Transverse colon (tissue), 4 donors: ENCODE measurements around the gene PTGER3. TPM values are rescaled to one million over a fixed set of nuclear protein-coding genes. Genes with fewer than 3 reads are reported as not detected.

Source experiments
- DNase-seq: peaks from one replicate; pipeline ENCODE4 v3.0.0-alpha.2; 2019
- H3K27ac ChIP-seq, 4 donors: fragments of 200-600 bp; sonication (generic); 2 replicates each; pipeline ENCODE4 v1.5.1; 2016 to 2018; ENCODE audit warnings: inconsistent platforms in 4 of 4
- H3K27me3 ChIP-seq: fragments of 200-600 bp; sonication (generic); 2 replicates; pipeline ENCODE4 v1.5.1; 2017; ENCODE audit warnings: inconsistent platforms
- H3K36me3 ChIP-seq, 4 donors: fragments of 200-600 bp; sonication (generic); 2 replicates each; pipeline ENCODE4 v1.5.1; 2017 to 2019; ENCODE audit warnings: inconsistent platforms in 4 of 4
- H3K4me1 ChIP-seq, 4 donors: fragments of 200-600 bp; sonication (generic); 2 replicates each; pipeline ENCODE4 v1.5.1; 2017 to 2020; ENCODE audit warnings: inconsistent platforms in 4 of 4
- H3K4me3 ChIP-seq, 4 donors: fragments of 200-600 bp; sonication (generic); 1 replicate in 1 of 4; 2 replicates in 3 of 4; pipeline versions ENCODE4 v1.5.1 to v1.6.1; 2017 to 2019; ENCODE audit warnings: inconsistent platforms in 4 of 4
- H3K9me3 ChIP-seq, 2 donors: fragments of 200-600 bp; sonication (generic); 2 replicates each; pipeline ENCODE4 v1.5.1; 2017 to 2019; ENCODE audit warnings: inconsistent platforms in 2 of 2
- EP300 ChIP-seq: sonication (generic); formaldehyde crosslinking; IDR thresholded peaks from one replicate; pipeline ENCODE4 v1.6.1; 2017; ENCODE audit warnings: antibody characterized with exemption, low read depth
- POLR2A ChIP-seq: fragments of 450-650 bp; IDR thresholded peaks from one replicate; pipeline ENCODE4 v1.6.1; 2016; ENCODE audit warnings: antibody characterized with exemption, mild to moderate bottlenecking, moderate library complexity
- POLR2AphosphoS5 ChIP-seq, 3 donors: sonication (generic); formaldehyde crosslinking; IDR thresholded peaks; one replicate each; pipeline ENCODE4 v1.6.1; 2016; ENCODE audit warnings: antibody characterized with exemption in 3 of 3
- WGBS, 2 donors: methylation state at CpG; one replicate each; pipeline ENCODE4 v1.1.5; 2018; ENCODE audit warnings: low coverage in 1 of 2; 5-methylcytosine and 5-hydroxymethylcytosine counted together
- in situ Hi-C, 4 donors: fragments of 200-750 bp; cut with MboI; loops; one replicate each; pipeline versions ENCODE4 v1.15.0 to v1.15.1; 2017; ENCODE audit warnings: low sequenced_read_pairs in 3 of 4, low pct_ligation_motif_present in 1 of 4, low pct_unique_long_range_greater_than_20kb in 1 of 4
- intact Hi-C: fragments of 100-400 bp; cut with DNase I; formaldehyde crosslinking; loops from one replicate; pipeline ENCODE4 v1.15.1; 2023; ENCODE audit warnings: low total_unique reads
- total RNA-seq, 4 donors: library from RNA; depleted of rRNA; stranded (reverse); fragments of >200 nt; gene quantifications; one replicate each; pipeline ENCODE4 v1.1.0, GENCODE V29; 2016
- TF ChIP-seq, protein P1 (sequence below), 5 experiments: fragments of 200-600 bp in 3 of 5; fragments of 450-650 bp in 2 of 5; sonication (generic) in 3 of 5; IDR thresholded peaks; 1 replicate in 2 of 5; 2 replicates in 3 of 5; pipeline ENCODE4 v1.5.1; 2016 to 2017; ENCODE audit warnings: antibody characterized with exemption in 5 of 5, inconsistent platforms in 3 of 5, mild to moderate bottlenecking in 2 of 5, moderate library complexity in 1 of 5

PTGER3 gene
- total RNA-seq, 4 donors from 2014 or later: 4.8 to 37.0 (median 18.5) TPM

DNA sequence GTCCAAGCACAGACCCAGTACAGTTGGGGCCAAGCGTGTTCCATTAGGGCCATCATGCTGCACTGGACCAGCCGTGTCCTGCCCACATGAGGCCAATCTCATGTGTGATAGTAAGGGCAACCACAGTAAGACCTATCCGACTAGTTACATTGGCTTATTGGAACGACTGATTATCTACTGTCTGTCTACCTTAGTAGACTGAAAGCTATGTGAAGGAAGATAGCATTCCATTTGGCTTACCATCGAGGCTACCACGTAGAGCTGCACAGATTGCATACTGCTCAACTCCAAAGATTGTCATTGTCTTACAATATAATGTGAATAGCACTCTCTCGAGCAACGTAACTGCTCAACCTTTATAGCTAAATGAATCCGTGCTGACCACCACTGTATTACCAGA lies 10.6 kb downstream of the PTGER3 start:
- TF ChIP-seq EP300 (no peak), POLR2AphosphoS5 (IDR thresholded peaks at IDR 0.05) (no peak), POLR2A (no peak)
- TF ChIP-seq, protein P1, sequence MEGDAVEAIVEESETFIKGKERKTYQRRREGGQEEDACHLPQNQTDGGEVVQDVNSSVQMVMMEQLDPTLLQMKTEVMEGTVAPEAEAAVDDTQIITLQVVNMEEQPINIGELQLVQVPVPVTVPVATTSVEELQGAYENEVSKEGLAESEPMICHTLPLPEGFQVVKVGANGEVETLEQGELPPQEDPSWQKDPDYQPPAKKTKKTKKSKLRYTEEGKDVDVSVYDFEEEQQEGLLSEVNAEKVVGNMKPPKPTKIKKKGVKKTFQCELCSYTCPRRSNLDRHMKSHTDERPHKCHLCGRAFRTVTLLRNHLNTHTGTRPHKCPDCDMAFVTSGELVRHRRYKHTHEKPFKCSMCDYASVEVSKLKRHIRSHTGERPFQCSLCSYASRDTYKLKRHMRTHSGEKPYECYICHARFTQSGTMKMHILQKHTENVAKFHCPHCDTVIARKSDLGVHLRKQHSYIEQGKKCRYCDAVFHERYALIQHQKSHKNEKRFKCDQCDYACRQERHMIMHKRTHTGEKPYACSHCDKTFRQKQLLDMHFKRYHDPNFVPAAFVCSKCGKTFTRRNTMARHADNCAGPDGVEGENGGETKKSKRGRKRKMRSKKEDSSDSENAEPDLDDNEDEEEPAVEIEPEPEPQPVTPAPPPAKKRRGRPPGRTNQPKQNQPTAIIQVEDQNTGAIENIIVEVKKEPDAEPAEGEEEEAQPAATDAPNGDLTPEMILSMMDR (IDR thresholded peaks at IDR 0.05): no peak
- H3K9me3 ChIP-seq: no peaks in the 10 kb centered on the region
- no peak overlapping the region for H3K27ac ChIP-seq
- H3K4me1 ChIP-seq: no peaks in the 10 kb centered on the region
- no peak for DNase-seq
- H3K27me3 ChIP-seq: peaks cover 3% of the 10 kb centered on the region
- in situ Hi-C loops: loop anchor here in 1 of 4 donors (25.0 kb wide), 2 partner anchors 350 to 500 kb away; no protein-coding TSS in a partner anchor
- H3K36me3 ChIP-seq: no peaks in the 10 kb centered on the region
- no peak overlapping the region for H3K4me3 ChIP-seq
- WGBS, 2 donors: 88 to 89% methylated on average over 5 to 9 of the region's 9 CpGs
- intact Hi-C loops: no loop called here

DNA sequence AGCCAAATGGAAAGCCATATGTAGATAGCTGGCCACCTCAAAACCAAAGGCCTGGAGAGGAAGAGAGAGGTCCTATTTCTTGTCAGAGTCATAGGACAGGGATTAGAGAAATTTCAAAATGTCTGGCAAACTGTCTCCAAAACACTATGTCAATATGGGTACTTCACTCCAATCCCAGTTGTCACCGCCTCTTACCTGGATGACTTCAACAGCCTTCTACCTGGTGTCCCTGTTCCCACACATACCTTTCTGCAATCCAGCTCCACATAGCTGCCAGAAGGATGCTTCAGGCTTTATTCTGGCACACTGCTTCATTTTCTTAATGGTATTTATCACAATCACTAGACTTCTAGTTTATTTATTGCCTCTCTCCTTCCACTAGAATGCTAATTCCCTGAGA lies 14.5 kb downstream of the PTGER3 start:
- TF ChIP-seq, protein P1 (IDR thresholded peaks at IDR 0.05): no peak
- TF ChIP-seq POLR2AphosphoS5 (IDR thresholded peaks at IDR 0.05) (no peak), POLR2A (no peak), EP300 (no peak)
- no peak overlapping the region for H3K4me3 ChIP-seq
- H3K36me3 ChIP-seq: no peaks in the 10 kb centered on the region
- H3K27me3 ChIP-seq: peaks cover 8% of the 10 kb centered on the region
- intact Hi-C loops: no loop called here
- in situ Hi-C loops: loop anchor here in 1 of 4 donors (25.0 kb wide), 2 partner anchors 346 to 496 kb away; no protein-coding TSS in a partner anchor
- 95 to 100% methylated on average over 1 of the region's 1 CpG for WGBS, 2 donors
- no peaks in the 10 kb centered on the region for H3K4me1 ChIP-seq
- no peak overlapping the region for H3K27ac ChIP-seq
- no peak for DNase-seq
- no peaks in the 10 kb centered on the region for H3K9me3 ChIP-seq

DNA sequence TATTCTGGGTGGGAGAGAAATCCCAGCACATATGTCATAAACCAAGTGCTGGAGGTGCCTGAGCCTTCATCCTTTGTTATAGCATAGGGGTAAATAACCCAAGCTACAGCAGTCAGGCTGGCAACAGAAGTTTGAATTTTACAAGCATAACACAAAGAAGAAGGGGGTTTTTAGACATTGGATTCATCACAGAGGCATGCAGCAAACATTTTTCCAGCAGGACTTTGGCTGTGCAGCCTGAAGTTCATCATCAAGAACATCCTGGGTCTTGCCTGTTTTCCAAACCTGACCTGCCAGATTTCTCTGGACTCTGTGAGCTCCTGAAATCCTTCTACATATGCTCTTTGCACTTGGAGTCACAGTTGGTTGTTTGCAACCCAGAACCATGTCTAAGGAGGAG lies 16.2 kb downstream of the PTGER3 start:
- in situ Hi-C loops: loop anchor here in 1 of 4 donors (25.0 kb wide), 2 partner anchors 344 to 494 kb away; no protein-coding TSS in a partner anchor
- Histone ChIP-seq H3K9me3 (no peaks in the 10 kb centered on the region), H3K27me3 (peaks cover 8% of the 10 kb centered on the region), H3K4me3 (no peak overlapping the region), H3K4me1 (no peaks in the 10 kb centered on the region), H3K36me3 (no peaks in the 10 kb centered on the region), H3K27ac (peak overlapping the region in 2 of 4 donors; percentile 10 to 53)
- TF ChIP-seq EP300: no peak
- TF ChIP-seq, protein P1 (IDR thresholded peaks at IDR 0.05): no peak
- no peak for TF ChIP-seq POLR2A
- no peak for TF ChIP-seq POLR2AphosphoS5 (IDR thresholded peaks at IDR 0.05)
- no peak for DNase-seq
- intact Hi-C loops: no loop called here

DNA sequence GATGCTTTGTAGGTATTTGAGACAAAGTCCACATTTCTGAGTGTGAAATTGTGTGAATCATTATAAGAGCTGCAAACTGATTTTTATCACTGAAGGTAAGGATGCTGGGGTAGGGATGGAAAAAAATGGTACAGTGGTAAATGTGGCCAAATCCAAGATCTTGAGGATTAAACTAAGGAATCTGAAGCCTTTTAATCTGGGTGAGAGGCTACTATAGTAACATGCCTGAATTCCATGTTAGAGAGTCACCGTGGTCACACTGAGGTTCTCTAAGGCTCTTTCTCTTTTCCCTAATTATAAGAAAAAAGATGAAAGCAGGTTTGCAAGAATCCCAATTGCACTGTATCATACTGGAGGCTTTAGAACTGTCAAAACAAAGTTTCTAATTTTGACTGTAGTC lies 17.6 kb downstream of the PTGER3 start:
- Histone ChIP-seq H3K36me3 (no peaks in the 10 kb centered on the region), H3K4me1 (no peaks in the 10 kb centered on the region), H3K4me3 (no peak overlapping the region), H3K27me3 (peaks cover 8% of the 10 kb centered on the region), H3K9me3 (no peaks in the 10 kb centered on the region), H3K27ac (no peak overlapping the region)
- intact Hi-C loops: no loop called here
- 65 to 78% methylated on average over 1 of the region's 1 CpG for WGBS, 2 donors
- DNase-seq: no peak
- in situ Hi-C loops: loop anchor here in 1 of 4 donors (25.0 kb wide), 2 partner anchors 343 to 493 kb away; no protein-coding TSS in a partner anchor
- TF ChIP-seq POLR2AphosphoS5 (IDR thresholded peaks at IDR 0.05) (no peak), EP300 (no peak), POLR2A (no peak)
- TF ChIP-seq, protein P1 (IDR thresholded peaks at IDR 0.05): no peak
